ENCODE data around the gene PDE6A.

DNA sequence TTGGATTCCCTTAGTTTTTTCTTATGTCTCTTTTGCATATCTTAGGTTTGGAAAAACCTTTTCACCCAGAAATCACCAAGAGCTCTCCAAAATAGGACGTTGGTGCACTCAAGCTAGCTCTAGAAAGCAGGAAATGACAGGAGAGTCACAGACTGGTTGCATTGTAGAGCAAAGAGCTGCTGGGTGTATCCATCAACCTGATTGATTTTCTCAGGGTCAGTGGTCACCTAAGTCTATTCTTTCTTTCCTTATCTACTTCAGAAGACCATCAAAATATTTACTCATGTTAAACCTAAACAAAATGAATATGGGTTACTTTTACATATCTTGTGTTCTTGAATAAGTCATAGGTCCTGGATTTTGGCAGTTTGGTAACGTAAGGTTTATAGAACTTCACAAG is 30.8 kb upstream of the PDE6A start:
- TF ChIP-seq, protein P1, sequence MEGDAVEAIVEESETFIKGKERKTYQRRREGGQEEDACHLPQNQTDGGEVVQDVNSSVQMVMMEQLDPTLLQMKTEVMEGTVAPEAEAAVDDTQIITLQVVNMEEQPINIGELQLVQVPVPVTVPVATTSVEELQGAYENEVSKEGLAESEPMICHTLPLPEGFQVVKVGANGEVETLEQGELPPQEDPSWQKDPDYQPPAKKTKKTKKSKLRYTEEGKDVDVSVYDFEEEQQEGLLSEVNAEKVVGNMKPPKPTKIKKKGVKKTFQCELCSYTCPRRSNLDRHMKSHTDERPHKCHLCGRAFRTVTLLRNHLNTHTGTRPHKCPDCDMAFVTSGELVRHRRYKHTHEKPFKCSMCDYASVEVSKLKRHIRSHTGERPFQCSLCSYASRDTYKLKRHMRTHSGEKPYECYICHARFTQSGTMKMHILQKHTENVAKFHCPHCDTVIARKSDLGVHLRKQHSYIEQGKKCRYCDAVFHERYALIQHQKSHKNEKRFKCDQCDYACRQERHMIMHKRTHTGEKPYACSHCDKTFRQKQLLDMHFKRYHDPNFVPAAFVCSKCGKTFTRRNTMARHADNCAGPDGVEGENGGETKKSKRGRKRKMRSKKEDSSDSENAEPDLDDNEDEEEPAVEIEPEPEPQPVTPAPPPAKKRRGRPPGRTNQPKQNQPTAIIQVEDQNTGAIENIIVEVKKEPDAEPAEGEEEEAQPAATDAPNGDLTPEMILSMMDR (IDR thresholded peaks at IDR 0.05; ENCODE audit: low read depth, low read length) = no peak
- TF ChIP-seq EZH2phosphoT487 (IDR thresholded peaks at IDR 0.05; ENCODE audit: low read depth) = no peak
